ENCODE results near the gene S100A16. TPM values are rescaled to one million over a fixed set of nuclear protein-coding genes. Genes with fewer than 3 reads are reported as not detected.
"Not testable (repeated sequence)": the region's sequence is repeated elsewhere in the genome, so short reads cannot be mapped to it uniquely, and the experiment has no call there.

Gene S100A16
- total RNA-seq, 1 experiment from 2014 or later, result 726 TPM

GRCh38 chr1:153615406-153615805, 2.5 kb upstream of the S100A16 start:
- no peak for DNase-seq (ENCODE audit: low spot score)

GRCh38 chr1:153614906-153615305, 2.0 kb upstream of the S100A16 start:
- no peak for DNase-seq (ENCODE audit: low spot score)

- no peak for DNase-seq (ENCODE audit: low spot score)
These were observed 1.4 kb upstream of the S100A16 start for GRCh38 chr1:153614189-153614900.

GRCh38 chr1:153613406-153613805, 469 bp upstream of the S100A16 start:
- no peak for DNase-seq (ENCODE audit: low spot score)

GRCh38 chr1:153612111-153612754, 704 bp downstream of the S100A16 start:
- no peak for DNase-seq (ENCODE audit: low spot score)

- DNase-seq (ENCODE audit: low spot score), result no peak
These were observed 1.6 kb downstream of the S100A16 start for GRCh38 chr1:153611356-153611755.

GRCh38 chr1:153610811-153611301, 2.1 kb downstream of the S100A16 start:
- peak; percentile 71 for DNase-seq (ENCODE audit: low spot score)

- DNase-seq (ENCODE audit: low spot score), result peak; percentile 87
These were observed 2.6 kb downstream of the S100A16 start for GRCh38 chr1:153610334-153610733.

GRCh38 chr1:153609585-153609907, 3.4 kb downstream of the S100A16 start:
- DNase-seq (ENCODE audit: low spot score), result peak; percentile 34

- peak; percentile 98 for DNase-seq (ENCODE audit: low spot score)
These were observed 4.0 kb downstream of the S100A16 start for GRCh38 chr1:153608742-153609584.

GRCh38 chr1:153608089-153608682, 4.8 kb downstream of the S100A16 start:
- peak; percentile 63 for DNase-seq (ENCODE audit: low spot score)

- DNase-seq (ENCODE audit: low spot score), result no peak
These were observed 5.6 kb downstream of the S100A16 start for GRCh38 chr1:153607381-153607780.

- DNase-seq (ENCODE audit: low spot score), result no peak
These were observed 6.7 kb downstream of the S100A16 start for GRCh38 chr1:153606194-153606593.

- DNase-seq (ENCODE audit: low spot score), result no peak
These were observed 10.2 kb downstream of the S100A16 start for GRCh38 chr1:153602749-153603148.

- no peak for DNase-seq (ENCODE audit: low spot score)
These were observed 13.1 kb downstream of the S100A16 start for GRCh38 chr1:153599847-153600246.

GRCh38 chr1:153598309-153599172, 14.4 kb downstream of the S100A16 start:
- peak; percentile 71 for DNase-seq (ENCODE audit: low spot score)

GRCh38 chr1:153597206-153597605, 15.7 kb downstream of the S100A16 start:
- peak; percentile 91 for DNase-seq (ENCODE audit: low spot score)

- DNase-seq (ENCODE audit: low spot score), result no peak
These were observed 20.2 kb downstream of the S100A16 start for GRCh38 chr1:153592748-153593147.

GRCh38 chr1:153588482-153588881, 24.5 kb downstream of the S100A16 start:
- DNase-seq (ENCODE audit: low spot score), result no peak

GRCh38 chr1:153588033-153588432, 24.9 kb downstream of the S100A16 start:
- not testable (repeated sequence) for DNase-seq (ENCODE audit: low spot score)

GRCh38 chr1:153587314-153587713, 25.6 kb downstream of the S100A16 start:
- peak; percentile 44 for DNase-seq (ENCODE audit: low spot score)
